NT2/D1 (cell line): ENCODE measurements around the gene LRRN4.

Source experiments
- SUZ12 ChIP-seq: IDR thresholded peaks from 2 replicates; pipeline ENCODE4 v1.6.1; 2011; ENCODE audit not compliant: insufficient read length, insufficient read depth; ENCODE audit errors: extremely low read depth
- YY1 ChIP-seq: IDR thresholded peaks from 2 replicates; pipeline ENCODE4 v1.6.1; 2011; ENCODE audit not compliant: insufficient read length, insufficient read depth
- ZNF274 ChIP-seq: IDR thresholded peaks from 2 replicates; pipeline ENCODE4 v1.6.1; 2011; ENCODE audit warnings: mild to moderate bottlenecking, low read depth, low read length

DNA sequence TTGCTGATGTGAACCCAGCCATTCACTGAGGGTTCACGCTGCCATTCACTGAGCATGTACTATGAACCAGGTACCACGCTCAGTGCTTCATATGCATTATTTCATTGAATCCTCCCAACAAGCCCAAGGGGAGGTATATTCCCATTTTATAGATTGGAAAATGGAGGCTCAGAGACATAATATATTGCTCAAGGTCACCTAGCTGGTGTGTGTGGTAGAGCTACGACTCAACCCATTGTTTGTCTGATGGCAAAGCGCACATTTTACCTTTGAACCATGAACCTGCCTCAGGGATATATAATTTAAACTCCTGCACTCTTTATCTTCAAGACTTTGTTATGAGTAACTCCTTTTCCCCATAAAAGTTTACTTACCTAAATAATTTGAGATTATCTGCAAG, 40.7 kb upstream of the LRRN4 start:
- TF ChIP-seq SUZ12 (no peak), ZNF274 (no peak), YY1 (no peak)
